ENCODE data around the gene HOXB6.

HOXB6 gene

DNA sequence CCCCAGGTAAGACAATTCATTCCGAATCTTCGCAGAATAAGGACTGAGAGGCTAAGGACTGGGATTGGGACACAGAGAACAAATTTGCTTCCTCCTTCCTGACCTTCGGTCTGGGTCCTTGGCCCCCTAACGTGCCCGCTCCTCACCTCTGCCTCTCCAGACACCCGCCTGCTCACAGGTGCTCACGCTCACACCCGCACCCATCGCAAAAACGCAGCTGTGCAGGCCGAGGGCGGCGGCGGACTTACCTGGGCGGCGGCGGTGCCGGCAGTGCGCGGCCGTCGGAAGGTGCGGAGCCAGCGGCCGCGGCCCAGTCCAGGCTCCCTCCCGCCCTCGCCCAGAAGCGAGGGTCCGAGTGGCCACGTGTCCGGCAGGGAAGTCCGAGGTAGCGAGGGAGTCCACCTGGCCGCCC is 28.5 kb upstream of the HOXB6 start:
- DNase-seq (ENCODE audit: insufficient read length, low spot score) = no peak
- no peak for FAIRE-seq
- TF ChIP-seq, protein P1, sequence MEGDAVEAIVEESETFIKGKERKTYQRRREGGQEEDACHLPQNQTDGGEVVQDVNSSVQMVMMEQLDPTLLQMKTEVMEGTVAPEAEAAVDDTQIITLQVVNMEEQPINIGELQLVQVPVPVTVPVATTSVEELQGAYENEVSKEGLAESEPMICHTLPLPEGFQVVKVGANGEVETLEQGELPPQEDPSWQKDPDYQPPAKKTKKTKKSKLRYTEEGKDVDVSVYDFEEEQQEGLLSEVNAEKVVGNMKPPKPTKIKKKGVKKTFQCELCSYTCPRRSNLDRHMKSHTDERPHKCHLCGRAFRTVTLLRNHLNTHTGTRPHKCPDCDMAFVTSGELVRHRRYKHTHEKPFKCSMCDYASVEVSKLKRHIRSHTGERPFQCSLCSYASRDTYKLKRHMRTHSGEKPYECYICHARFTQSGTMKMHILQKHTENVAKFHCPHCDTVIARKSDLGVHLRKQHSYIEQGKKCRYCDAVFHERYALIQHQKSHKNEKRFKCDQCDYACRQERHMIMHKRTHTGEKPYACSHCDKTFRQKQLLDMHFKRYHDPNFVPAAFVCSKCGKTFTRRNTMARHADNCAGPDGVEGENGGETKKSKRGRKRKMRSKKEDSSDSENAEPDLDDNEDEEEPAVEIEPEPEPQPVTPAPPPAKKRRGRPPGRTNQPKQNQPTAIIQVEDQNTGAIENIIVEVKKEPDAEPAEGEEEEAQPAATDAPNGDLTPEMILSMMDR (IDR thresholded peaks at IDR 0.05; ENCODE audit: insufficient read depth, missing control alignments) = no peak

DNA sequence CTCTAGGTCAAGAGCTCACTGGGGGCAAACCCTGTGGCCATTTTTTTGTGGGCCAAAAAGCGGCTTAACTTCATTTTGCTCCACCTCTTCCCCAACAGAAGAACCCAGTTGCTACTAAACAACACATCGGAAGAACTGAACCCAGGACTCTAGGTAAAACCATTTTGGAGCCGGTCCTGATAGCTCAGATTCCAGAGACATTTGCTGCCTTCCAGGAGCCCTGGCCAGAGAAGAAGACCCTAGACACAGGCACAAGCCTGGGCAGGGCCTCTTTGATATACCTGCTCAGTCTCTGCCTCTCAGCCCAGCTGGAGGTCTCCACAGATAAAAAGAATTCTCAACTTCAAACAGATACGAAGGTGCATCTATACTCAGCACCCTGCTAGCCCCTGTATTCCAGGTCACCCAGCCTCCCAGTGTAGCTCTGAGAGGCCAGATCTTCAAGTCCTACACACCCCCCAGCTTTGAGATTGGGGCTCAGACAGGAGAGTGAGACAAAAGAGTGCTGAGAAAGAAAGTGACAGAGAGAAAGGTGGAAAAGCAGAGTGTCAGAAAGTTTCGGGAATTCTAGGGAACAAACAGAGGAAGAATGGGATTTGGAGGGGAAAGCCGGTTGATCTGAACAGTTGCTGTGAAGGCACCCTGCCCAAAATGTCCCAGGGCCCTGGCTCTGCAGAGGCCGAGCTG is 27.9 kb upstream of the HOXB6 start:
- FAIRE-seq (no peak), DNase-seq (ENCODE audit: insufficient read length, low spot score) (no peak)
- TF ChIP-seq, protein P1 (IDR thresholded peaks at IDR 0.05; ENCODE audit: insufficient read depth, missing control alignments) = no peak

DNA sequence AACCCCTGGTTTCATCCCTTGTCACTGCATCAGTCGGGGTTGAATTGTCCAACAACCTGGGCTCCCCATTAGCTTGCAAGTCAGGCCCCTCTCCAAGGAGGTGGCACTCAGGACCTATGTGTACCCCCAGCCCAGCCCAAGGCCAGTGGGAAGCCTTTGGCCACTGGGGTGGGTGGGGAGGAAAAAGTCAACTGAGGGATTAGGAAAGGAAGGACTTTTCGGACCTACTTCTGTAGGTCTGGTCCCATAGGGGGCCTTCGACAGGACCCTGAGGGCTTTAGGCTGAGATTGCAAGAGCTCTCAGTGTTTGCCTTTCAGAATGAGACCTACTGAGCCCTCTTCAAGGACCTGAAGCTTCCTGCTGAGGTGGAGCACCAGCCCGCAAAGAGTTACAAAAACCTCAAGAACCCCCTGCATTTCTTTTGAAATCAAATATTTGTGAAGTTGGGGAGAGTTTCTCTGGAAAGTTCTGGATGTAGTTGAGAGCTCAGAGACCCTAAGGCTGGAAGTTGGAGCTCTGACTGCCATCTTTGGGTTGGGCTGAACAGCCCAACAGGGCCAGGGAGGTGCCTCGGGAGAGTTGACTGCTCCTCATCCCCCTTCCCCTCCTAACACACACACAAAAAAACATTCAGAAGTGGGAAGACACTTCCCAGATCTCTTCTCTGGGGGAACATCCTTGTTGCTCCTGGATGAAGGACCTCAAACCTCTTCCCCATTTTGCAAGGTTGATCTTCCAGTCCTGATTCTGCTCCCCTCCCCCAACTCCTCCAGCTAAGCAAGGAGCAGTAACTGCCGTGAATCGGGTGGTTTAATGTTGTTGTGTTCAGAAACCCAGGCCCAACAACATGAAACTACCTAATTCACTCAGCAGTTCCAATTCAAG is 27.1 kb upstream of the HOXB6 start:
- TF ChIP-seq, protein P1 (IDR thresholded peaks at IDR 0.05; ENCODE audit: insufficient read depth, missing control alignments) = no peak
- FAIRE-seq = no peak
- no peak for DNase-seq (ENCODE audit: insufficient read length, low spot score)

DNA sequence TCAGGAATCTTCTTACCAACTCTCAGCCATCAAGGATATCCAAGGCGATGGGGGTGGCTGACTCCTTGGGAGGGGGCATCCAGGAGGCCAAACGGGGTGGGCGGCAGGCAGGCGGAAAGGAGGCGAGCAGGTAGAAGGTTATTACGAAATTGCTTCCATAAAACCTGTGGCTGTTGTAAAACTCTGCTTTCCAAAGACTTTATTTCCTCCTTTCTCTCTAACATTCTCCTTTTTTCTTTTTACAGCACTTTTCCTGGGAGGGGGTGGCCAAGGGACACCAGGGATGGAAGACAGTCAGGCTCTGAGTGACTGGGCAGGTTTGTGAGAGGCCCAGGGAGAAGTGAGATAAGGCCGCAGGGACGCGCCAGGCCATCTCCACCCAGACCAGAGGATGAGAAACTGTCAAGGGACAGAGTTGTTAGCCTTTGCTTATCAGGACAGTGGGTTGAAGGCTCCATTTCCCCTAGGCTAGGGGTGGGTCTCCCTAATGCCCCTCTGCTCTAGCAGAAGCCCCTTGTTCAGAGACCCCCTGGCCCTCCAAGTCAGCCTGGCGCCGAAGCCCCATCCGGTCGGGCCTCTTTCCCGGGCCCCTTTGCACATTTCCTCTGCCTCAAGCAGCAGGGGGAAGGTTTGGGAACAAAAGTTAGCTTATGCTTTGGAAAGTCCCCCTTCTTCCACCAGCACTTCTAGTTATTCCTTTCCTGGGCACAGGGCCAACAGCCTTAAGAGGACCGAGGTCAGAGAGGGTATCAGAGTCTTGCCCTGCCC is 26.3 kb upstream of the HOXB6 start:
- DNase-seq (ENCODE audit: insufficient read length, low spot score) = no peak
- FAIRE-seq = no peak
- TF ChIP-seq, protein P1 (IDR thresholded peaks at IDR 0.05; ENCODE audit: insufficient read depth, missing control alignments) = no peak

DNA sequence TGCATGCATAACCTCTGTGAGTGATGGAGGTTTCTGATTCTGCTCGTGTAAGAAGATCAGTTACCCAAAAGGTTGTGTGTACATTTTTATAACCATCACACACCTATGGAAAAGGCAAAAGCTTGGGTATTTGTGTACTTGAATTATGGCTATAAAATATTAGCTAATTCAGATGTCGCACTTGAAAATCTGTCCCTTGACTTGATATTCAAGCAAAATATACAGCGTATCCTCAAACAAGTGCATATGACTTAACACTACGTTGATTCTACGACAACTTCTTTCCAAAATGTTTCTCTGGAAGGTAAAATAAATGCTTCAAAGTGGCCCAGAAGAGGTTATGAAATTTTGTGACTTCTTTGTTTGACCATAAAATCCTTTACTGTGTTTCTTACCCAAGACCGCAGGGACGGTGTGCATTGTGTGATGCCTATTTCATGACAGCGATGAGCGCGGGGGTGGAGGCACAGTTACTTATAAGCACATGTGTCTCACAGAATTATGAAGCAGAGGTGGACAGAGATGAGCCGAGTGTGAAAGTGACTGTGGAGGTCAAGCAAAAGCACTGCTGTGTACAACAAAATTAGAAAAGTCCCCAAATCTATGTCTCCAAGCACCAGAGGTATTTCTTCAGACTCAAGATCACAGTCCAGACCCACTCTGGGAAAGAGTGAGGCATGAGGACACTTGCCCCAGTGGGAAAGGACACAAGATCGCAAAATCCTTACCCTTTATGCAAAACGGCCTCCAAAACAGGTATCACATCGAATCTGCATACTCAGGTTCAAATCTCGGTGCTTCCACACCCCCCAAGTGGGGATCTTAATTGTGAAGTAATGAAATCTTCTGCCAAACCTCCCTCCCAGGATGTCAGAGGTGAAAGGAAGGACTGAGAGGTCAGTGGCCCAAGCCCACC is 25.5 kb upstream of the HOXB6 start:
- DNase-seq (ENCODE audit: insufficient read length, low spot score) (no peak), FAIRE-seq (no peak)
- TF ChIP-seq, protein P1 (IDR thresholded peaks at IDR 0.05; ENCODE audit: insufficient read depth, missing control alignments) = no peak

DNA sequence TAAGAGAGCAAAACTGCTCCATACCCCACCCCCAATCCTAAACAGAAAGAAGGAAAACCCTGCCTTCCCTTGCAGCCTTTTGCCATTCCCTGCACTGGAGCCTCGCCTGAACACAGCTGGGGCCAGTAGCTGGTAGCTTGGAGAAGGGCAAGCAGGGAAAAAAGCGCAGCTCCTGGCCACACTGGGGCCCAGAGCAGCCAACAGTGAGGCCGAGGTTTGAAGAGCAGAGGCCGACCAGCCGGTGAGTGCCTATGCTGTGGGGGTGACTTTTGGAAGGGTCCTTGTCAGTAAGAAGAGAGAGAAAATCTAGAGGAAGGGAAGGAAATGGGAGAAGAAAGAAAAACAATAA is 24.6 kb upstream of the HOXB6 start:
- FAIRE-seq (no peak), DNase-seq (ENCODE audit: insufficient read length, low spot score) (no peak)
- TF ChIP-seq, protein P1 (IDR thresholded peaks at IDR 0.05; ENCODE audit: insufficient read depth, missing control alignments) = no peak

All from D721Med (cell line).